Astrocyte (in vitro differentiated cells and primary cell): ENCODE data around the gene PELI2.

ENCODE experiments used
- CTCF ChIP-seq: IDR thresholded peaks from 2 replicates; pipeline ENCODE4 v1.5.1; 2011; ENCODE audit warnings: low read depth, mild to moderate bottlenecking, inconsistent platforms, low read length, moderate library complexity; ENCODE audit not compliant: insufficient read depth
- EZH2 ChIP-seq: IDR thresholded peaks from 2 replicates; pipeline ENCODE4 v1.6.1; 2012; ENCODE audit warnings: mild to moderate bottlenecking, low read length, inconsistent platforms; ENCODE audit not compliant: insufficient read depth

GRCh38 chr14:56212521-56212920 lies 94.3 kb downstream of the PELI2 start:
- TF ChIP-seq CTCF (no peak), EZH2 (no peak)
